Activated gamma-delta T cell (primary cell): ENCODE measurements around the gene NR2F6.
A peak's percentile ranks its signal among the peaks of the same experiment; 100 is the strongest.

Experiments
- DNase-seq: peaks from one replicate; lab custom pipeline; 2025; lab: John Stamatoyannopoulos, UW

NR2F6 gene

DNA sequence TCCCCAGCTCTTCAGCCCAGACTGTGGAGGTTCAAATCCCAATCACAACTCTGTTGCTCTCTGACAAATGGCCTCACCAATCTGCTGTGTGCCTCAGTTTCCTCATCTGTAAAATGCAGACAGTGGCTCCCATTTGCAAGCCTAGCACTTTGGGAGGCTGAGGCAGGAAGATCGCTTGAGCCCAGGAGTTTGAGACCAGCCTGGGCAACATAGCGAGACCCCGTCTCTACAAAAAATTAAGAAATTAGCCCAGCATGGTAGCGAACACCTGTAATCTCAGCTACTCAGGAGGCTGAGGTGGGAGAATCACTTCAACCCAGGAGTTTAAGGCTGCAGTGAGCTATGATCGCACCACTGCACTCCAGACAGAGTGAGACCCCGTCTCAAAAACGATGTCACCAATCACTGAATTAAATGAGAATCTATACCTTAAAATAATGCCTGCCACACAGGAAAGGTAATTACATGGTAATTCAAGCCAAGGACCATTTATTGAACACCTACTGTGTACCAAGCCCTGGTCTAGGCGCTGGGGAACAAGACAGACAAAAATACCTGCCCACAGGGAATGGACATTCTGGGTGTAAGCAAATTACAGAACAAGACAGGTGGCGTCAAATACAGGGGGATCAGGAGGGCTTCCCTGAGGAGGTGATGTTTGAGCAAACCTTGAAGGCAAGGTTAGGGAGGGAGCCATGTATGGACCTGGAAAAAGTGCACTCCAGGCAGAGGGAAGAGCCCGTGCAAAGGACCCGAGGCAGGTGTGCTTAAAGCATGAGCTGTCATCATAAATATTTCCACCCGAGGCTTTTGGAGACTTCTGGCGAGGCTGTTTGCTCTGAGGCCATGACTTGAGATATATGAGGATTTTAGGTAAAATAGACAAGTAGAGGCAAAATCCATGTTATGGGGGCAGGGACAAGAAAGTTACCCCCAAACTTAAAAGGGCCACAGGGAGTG lies 7.7 kb downstream of the NR2F6 start:
- DNase-seq: no peak

DNA sequence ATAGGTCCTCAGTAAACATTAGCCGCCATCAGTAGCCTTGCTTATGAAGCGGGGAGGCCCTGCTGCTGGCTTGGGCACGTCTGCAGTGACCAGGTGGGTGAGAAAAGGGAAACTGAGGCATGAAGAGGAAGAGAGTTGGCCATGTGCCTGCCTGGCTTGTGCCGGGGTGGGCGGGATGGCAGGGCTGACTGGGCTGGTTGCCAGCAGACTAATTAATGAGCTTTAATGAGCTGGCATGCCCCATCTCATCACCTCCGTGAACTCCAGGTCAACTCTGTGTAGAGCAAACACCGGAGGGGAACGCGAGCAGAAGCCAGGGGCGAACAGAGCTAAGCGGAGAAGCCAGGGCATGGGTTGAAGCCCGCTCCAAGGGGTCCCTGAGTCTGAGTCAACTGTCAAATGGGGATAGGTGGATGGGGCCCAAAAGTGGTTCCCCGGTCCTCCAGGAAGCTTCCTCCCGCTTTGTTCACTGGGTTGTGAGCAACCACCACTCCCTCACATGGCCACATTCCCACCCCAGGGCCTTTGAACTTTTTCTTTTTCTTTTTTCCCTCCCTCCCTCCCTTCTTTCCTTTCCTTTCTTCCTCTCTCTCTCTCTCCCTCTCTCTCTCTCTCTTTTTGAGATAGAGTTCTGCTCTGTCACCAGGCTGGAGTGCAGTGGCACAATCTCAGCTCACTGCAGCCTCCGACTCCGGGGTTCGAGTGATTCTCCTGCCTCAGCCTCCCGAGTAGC lies 8.7 kb downstream of the NR2F6 start:
- DNase-seq: no peak

DNA sequence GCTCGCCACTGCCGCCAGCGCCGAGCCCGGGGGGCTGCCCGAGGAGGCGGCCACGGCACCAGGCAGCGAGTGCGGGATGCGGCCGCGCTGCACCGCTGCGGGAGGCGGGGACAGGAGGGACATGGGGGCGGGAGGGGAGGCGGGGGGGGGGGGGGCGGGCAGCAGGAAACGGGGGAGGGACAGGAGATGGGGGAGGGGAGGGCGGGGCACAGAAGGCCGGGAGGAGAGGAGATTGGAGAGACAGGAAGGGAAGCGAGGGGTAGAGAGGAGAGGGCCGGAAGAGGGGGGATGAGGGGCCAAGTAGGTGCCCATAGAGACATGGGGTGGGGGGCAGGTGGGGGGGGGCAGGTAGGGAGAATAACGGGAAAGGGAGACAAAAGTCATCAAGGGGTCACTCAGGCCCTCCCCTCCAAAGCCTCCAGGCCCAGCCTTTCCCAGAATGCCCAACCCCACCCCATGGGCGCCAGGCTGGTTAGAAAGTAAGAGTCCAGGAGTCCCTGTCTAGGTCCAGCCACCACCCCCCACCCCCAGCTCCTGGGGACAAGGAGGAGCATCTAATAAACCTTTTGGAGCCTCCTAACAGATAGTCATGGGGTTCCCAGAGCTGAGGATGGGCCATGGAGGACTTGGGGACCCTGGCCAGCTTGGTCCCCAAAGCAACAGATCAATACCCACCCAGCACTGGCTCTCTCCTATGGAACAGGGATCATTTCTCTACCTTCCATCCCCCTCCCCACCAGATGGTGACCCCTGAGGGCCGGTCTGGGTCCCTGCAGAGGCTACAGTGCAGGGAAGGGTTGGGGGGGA lies 9.5 kb downstream of the NR2F6 start:
- DNase-seq: no peak

GRCh38 chr19:17235300-17235970 lies 10.3 kb downstream of the NR2F6 start:
- DNase-seq: peak; percentile 51

DNA sequence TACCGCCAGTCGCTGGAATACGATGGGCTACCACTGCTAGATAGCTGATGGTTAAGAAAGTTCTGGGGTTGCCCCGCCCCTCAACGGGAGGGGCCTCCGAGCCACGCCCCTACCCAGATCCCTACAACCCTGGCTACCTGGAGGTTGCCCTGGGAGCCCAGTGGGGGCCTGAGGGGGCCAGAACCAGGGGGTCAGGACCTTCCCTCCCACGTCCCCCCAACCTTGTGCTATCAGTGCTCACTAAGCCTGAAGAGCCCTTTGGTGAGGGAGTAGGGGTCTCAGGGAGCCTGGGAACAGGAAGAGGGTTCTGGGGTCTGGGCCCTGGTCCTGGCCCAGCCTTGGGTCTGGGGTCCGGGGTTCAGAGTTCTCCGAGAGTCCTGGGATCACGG lies 10.8 kb downstream of the NR2F6 start:
- DNase-seq: no peak

DNA sequence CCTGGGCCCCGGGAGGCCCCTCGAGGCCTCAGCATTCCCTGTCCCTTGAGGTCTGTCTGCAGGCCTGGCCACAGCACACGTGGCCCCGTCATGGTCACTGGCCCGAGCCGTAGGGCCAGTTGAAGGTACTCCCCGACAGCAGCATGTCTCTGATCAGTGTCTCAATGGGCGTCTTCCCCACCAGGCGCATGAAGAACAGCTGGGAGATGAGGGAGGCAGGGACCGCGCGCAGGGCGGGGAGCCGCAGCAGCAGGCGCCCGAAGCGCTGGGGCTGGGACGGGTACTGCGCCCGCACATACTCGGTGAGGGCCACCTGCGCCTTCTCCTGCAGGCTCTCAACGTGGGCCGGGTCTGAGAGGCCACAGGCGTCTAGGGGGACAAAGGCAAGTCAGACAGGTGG lies 13.5 kb downstream of the NR2F6 start:
- no peak for DNase-seq

DNA sequence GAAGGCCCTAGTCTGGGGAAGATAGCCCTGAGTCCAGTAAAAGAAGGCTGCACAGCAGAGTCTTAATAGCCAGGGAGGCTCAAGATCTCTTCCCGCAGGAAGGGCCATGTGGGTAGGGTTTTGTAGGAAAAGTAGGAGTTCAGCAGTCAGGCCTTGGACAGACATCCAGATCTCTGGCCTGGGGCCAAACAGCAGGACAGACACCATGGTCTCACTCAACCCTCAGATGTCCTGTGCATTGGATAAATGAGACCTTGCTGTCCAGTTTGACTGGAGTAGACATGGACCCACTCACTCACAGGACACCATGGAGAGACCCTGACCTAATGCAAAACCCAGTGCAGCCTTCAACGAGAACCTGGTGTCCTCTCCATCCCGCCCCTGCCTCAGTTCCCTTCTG lies 15.8 kb downstream of the NR2F6 start:
- no peak for DNase-seq

DNA sequence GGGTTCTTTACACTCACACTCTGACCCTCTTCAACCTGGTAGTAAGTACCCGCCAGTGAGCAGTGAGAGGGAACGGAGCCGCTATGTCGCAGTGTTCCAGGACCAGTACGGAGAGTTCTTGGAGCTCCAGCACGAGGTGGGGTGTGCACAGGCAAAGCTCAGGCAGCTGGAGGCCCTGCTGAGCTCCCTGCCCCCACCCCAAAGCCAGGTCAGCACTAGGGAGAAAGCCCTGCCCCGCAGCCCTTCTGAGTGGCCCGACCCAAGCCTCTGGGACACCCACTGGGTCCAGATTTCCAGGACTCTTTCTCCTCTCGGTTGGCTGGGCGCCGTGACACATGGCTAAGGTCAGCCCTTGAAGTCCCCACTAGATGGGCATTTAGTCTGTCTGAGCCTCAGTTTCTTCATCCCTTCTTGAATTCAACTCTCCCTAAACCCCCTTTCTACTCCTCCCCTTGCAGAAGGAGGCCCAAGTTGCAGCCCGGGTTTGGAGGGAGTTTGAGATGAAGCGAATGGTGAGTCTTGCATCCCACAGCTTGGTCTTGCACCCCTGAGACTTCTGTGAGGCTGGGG lies 17.8 kb downstream of the NR2F6 start:
- no peak for DNase-seq

DNA sequence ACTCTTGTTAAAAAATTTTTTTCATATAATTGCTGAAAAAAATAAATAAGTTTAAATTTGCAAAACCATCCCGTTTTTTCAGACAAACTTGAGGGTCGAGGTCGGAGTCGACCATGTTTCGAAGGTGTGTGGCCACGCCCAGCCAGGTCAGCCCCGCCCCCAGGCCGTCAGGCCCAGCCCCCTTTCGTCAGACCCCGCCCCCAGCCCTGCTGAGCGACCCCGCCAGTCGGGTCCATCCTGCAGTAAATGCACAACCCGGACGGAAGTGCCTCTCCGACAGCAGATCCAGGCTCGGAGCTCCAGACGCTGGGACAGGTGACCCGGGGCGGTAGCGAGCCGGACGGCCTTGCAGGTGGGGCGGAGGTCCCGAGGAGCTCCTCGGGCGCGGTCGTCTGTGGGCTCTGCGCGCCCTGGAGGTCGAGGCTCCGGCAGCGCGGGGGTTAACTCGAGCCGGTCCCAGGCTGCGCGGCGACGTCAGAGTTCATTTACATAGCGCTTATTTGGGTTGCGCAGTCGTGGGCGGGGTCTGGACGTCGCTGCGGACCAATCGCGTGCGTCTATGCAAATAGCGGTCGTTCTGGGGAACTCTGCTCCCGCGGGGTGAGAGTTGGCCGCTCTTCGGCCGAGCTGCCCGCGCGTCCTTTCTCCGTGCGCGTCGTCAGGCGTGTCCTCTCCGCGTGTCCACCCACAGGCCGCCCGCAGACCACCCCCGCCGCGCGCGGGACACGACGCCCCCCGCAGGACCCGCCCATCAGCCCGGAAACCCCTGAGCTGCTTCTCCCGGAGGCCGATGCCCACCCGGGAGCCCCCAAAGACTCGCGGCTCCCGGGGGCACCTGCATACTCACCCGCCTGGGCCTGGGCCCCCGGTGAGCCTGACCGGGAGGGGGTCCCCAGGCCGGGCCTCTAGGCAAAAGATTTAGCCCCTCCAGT lies 19.5 kb downstream of the NR2F6 start, which contains the start of gene OCEL1:
Gene OCEL1, plus strand, starts transcription at position 225 of the 932 bp plus-strand sequence. Its CDS starts 22 bp downstream, at position 247.
- DNase-seq: peak; percentile 88

DNA sequence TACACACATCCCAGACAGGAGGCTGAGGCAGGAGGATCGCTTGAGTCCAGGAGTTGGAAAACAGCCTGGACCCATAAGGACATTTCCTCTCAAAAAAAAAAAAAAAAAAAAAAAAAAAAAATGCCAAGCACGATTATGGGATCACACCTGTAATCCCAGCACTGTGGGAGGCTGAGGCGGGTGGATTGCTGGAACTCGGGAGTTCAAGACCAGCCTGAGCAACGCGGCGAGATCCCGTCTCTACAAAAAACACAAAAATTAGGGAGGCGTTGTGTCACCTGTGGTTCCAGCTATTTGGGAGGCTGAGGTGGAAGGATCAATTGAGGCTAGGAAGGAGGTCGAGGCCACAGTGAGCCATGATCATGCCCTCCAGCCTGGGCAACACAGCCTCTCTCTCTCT lies 20.7 kb downstream of the NR2F6 start:
- DNase-seq: no peak

GRCh38 chr19:17220207-17220758 lies 25.4 kb downstream of the NR2F6 start:
- DNase-seq: no peak

DNA sequence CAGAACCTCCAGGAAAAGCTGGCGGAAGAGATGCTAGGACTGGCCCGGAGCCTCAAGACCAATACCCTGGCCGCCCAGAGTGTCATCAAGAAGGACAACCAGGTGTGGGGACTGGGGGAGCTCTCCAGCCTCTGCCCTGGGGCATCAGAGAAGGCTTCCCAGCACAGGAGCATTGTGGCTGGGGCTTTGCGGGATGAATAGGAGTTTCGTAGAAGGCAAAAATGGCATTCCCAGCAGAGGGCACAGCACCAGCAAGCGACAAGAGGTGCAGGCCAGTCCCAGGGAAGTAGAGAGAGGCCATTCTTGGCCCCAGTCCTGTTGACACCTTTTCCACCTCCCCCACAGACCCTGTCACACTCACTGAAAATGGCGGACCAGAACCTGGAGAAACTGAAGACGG lies 26.4 kb downstream of the NR2F6 start:
- no peak for DNase-seq

DNA sequence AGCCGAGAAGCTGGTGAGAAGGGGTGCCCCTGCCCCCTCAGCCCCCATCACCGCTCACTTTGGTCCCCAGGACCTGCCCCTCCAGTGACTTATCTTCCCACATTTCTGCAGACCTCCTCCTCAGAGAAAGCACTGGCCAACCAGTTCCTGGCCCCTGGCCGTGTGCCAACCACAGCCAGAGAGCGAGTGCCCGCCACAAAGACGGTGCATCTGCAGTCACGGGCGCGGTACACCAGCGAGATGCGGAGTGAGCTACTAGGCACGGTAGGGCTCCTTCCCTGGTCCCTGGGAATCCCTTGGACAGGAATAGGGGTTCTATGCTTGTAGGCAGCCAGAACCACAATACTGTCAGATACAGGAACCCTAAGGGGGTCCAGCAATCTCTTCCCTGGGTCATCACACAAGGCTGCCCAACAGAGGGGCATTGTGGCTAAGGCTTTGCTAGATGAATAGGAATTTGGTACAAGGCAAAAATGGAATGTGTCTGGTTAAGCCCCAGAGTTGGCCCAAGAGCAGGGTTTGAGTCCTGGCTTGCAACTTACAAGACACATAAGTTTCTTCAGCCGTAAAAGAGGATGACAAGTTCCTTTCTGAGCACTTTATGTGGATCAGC lies 29.6 kb downstream of the NR2F6 start:
- no peak for DNase-seq

DNA sequence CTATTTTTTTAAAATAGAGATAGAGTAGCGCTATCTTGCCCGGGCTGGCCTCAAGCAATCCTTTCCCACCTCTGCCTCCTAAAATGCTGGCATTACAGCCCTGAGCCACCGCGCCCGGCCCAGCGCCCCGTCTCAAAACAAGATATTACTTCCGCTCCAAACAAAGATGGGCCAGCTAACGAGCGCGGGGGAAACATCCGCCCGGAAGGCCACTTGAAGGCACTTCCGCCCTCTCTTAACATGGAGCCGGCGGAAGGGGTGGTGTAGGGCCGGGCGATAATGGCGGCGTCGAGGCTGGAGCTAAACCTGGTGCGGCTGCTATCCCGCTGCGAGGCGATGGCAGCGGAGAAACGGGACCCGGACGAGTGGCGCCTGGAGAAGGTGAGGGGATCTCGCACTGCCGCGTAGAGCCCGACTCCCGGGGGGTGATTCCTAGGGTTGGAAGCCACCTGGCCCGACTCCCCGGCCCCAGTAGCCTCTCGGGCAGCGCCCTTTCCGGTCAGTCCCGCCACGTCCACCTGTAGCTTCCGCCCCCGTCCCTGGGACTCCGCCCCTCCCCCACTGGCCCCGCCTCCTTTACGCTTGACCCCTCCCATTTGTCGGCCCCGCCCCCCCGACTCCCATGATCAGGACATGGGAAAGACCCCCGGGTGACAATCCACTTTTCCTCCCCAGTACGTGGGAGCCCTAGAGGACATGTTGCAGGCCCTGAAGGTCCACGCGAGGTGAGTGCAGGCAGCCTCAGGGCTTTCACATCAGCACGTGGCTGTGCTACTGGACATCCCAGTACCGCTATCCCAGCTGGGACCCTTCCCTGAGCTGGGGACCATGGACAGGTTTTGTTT lies 30.4 kb downstream of the NR2F6 start, which contains the start of gene USE1:
Gene USE1, plus strand, starts transcription at position 231 of the 845 bp plus-strand sequence. Its CDS starts 49 bp downstream, at position 280.
- DNase-seq: peak; percentile 58

GRCh38 chr19:17214508-17215126 lies 31.1 kb downstream of the NR2F6 start:
- no peak for DNase-seq

- DNase-seq: no peak
Observed at GRCh38 chr19:17213334-17213733, 32.4 kb downstream of the NR2F6 start.

- no peak for DNase-seq
Observed at GRCh38 chr19:17211547-17212446, 33.9 kb downstream of the NR2F6 start.
